CD14-positive monocyte (primary cell): ENCODE results near the gene RHOT2. TPM values are rescaled to one million over a fixed set of nuclear protein-coding genes. Genes with fewer than 3 reads are reported as not detected.

ENCODE experiments used
- DNase-seq, 3 donors: peaks; one replicate each; pipeline ENCODE4 v3.0.0-alpha.2; 2011 to 2022
- H2AFZ ChIP-seq: 2 replicates; pipeline ENCODE4 v1.6.0; 2012; ENCODE audit warnings: mild to moderate bottlenecking, low read depth, low read length, inconsistent platforms; ENCODE audit not compliant: insufficient read depth, poor library complexity, severe bottlenecking
- H3K27ac ChIP-seq, 2 donors: 1 replicate in 1 of 2; 2 replicates in 1 of 2; pipeline ENCODE4 v1.5.1; 2012 to 2013; ENCODE audit warnings: low read length in 2 of 2, control low read depth in 1 of 2, inconsistent platforms in 1 of 2, low read depth in 1 of 2, mild to moderate bottlenecking in 1 of 2
- H3K27me3 ChIP-seq, 2 donors: one replicate each; pipeline versions ENCODE4 v1.6.0 to v1.6.1; 2011 to 2013; ENCODE audit warnings: low read length in 2 of 2; ENCODE audit not compliant: control insufficient read depth in 2 of 2, insufficient read depth in 2 of 2
- H3K36me3 ChIP-seq, 2 donors: replicated peaks in 1 of 2; 1 replicate in 1 of 2; 2 replicates in 1 of 2; pipeline versions ENCODE4 v1.5.1 to v1.6.1; 2012 to 2013; ENCODE audit warnings: low read length in 2 of 2, control low read depth in 1 of 2, inconsistent platforms in 1 of 2, mild to moderate bottlenecking in 1 of 2; ENCODE audit not compliant: insufficient read depth in 2 of 2, control insufficient read depth in 1 of 2
- H3K4me1 ChIP-seq, 2 donors: 1 replicate in 1 of 2; 2 replicates in 1 of 2; pipeline versions ENCODE4 v1.5.1 to v1.6.1; 2012 to 2013; ENCODE audit warnings: low read length in 2 of 2, control low read depth in 1 of 2, inconsistent platforms in 1 of 2, mild to moderate bottlenecking in 1 of 2, moderate library complexity in 1 of 2; ENCODE audit not compliant: insufficient read depth in 2 of 2, control insufficient read depth in 1 of 2
- H3K4me2 ChIP-seq: replicated peaks from 2 replicates; pipeline ENCODE3; 2012; ENCODE audit warnings: low read length, moderate library complexity, mild to moderate bottlenecking; ENCODE audit not compliant: poor library complexity, severe bottlenecking; ENCODE audit errors: extremely low read depth
- H3K4me3 ChIP-seq, 3 experiments: fragments of 200-600 bp in 1 of 3; sonication (generic) in 1 of 3; replicated peaks in 1 of 3; 1 replicate in 2 of 3; 2 replicates in 1 of 3; pipeline ENCODE4 v1.5.1; 2011 to 2013; ENCODE audit warnings: low read length in 3 of 3, mild to moderate bottlenecking in 3 of 3, control low read depth in 2 of 3, low read depth in 2 of 3, inconsistent platforms in 1 of 3, moderate library complexity in 1 of 3
- H3K79me2 ChIP-seq: 2 replicates; pipeline ENCODE4 v1.6.0; 2012; ENCODE audit warnings: mild to moderate bottlenecking, control low read depth, inconsistent platforms, low read length, moderate library complexity; ENCODE audit not compliant: insufficient read depth
- H3K9ac ChIP-seq: 2 replicates; pipeline ENCODE4 v1.6.0; 2017; ENCODE audit warnings: low read length, mild to moderate bottlenecking; ENCODE audit not compliant: insufficient read depth, poor library complexity, severe bottlenecking
- H3K9me3 ChIP-seq, 2 donors: replicated peaks in 1 of 2; 1 replicate in 1 of 2; 2 replicates in 1 of 2; pipeline versions ENCODE4 v1.5.1 to v1.6.1; 2012 to 2013; ENCODE audit warnings: low read length in 2 of 2, control low read depth in 1 of 2; ENCODE audit not compliant: control insufficient read depth in 1 of 2, insufficient read depth in 1 of 2
- H4K20me1 ChIP-seq: 2 replicates; pipeline ENCODE4 v1.6.0; 2012; ENCODE audit warnings: mild to moderate bottlenecking, low read length, control low read depth, moderate library complexity; ENCODE audit not compliant: insufficient read depth
- H3K27ac Mint-ChIP-seq, 7 donors: one replicate each; pipeline ENCODE4 v1.8.0; 2020; ENCODE audit warnings: mild to moderate bottlenecking in 7 of 7, mixed read lengths in 7 of 7, moderate library complexity in 6 of 7, inconsistent platforms in 2 of 7
- H3K27me3 Mint-ChIP-seq, 3 donors: one replicate each; pipeline ENCODE4 v1.8.0; 2021 to 2022; ENCODE audit warnings: low read depth in 3 of 3, mild to moderate bottlenecking in 3 of 3, mixed read lengths in 3 of 3, moderate library complexity in 3 of 3, inconsistent platforms in 1 of 3
- H3K36me3 Mint-ChIP-seq, 2 donors: one replicate each; pipeline ENCODE4 v1.8.0; 2020; ENCODE audit warnings: mixed read lengths in 2 of 2, inconsistent platforms in 1 of 2, mild to moderate bottlenecking in 1 of 2
- H3K4me1 Mint-ChIP-seq: one replicate; pipeline ENCODE4 v1.8.0; 2020; ENCODE audit warnings: mild to moderate bottlenecking, mixed read lengths
- H3K4me3 Mint-ChIP-seq, 2 donors: one replicate each; pipeline ENCODE4 v1.8.0; 2020; ENCODE audit warnings: mild to moderate bottlenecking in 2 of 2, mixed read lengths in 2 of 2, moderate library complexity in 1 of 2
- H3K9me3 Mint-ChIP-seq, 7 donors: one replicate each; pipeline ENCODE4 v1.8.0; 2020 to 2022; ENCODE audit warnings: mixed read lengths in 7 of 7, mild to moderate bottlenecking in 6 of 7, moderate library complexity in 6 of 7, inconsistent platforms in 2 of 7
- CTCF ChIP-seq: fragments of 200-600 bp; IDR thresholded peaks from one replicate; pipeline ENCODE4 v1.8.0; 2022; ENCODE audit warnings: antibody characterized with exemption, mild to moderate bottlenecking
- WGBS: methylation state at CpG from one replicate; pipeline ENCODE4 v1.1.5; 2013; ENCODE audit warnings: missing lambda C conversion rate; ENCODE audit not compliant: insufficient coverage; 5-methylcytosine and 5-hydroxymethylcytosine counted together
- intact Hi-C, 2 donors: fragments of 100-400 bp; cut with micrococcal nuclease; formaldehyde crosslinking; loops; one replicate each; pipeline versions ENCODE4 v1.15.0 to v1.15.1; 2023
- polyA plus RNA-seq, 3 donors: library from polyadenylated mRNA; depleted of rRNA in 1 of 3; unstranded in 2 of 3; stranded (reverse) in 1 of 3; fragments of 300-500 nt in 2 of 3; fragments of >200 nt in 1 of 3; fragmentation: Illumina TruSeq in 2 of 3; gene quantifications; 1 replicate in 2 of 3; 2 replicates in 1 of 3; pipeline ENCODE4 v1.2.3, GENCODE V29; 2012 to 2021

RHOT2 gene
- polyA plus RNA-seq, 3 donors, result 25.4 to 276 (median 26.3) TPM

GRCh38 chr16:632486-633335 lies 35.2 kb upstream of the RHOT2 start:
- DNase-seq, result no peak
- Histone ChIP-seq H3K9me3 (no peaks in the 10 kb centered on the region), H3K4me1 (peaks cover 21 to 42% of the 10 kb centered on the region in 2 donors), H3K27ac (no peak overlapping the region), H3K4me3 (no peak overlapping the region), H3K27me3 (no peaks in the 10 kb centered on the region), H3K79me2 (peaks cover 12% of the 10 kb centered on the region), H3K36me3 (peaks cover 13 to 24% of the 10 kb centered on the region in 2 donors), H3K9ac (no peak overlapping the region), H4K20me1 (peaks cover 48% of the 10 kb centered on the region), H2AFZ (no peak overlapping the region), H3K4me2 (no peak overlapping the region)
- H3K4me1 Mint-ChIP-seq, result peaks cover 13% of the 10 kb centered on the region
- H3K27ac Mint-ChIP-seq, result no peak overlapping the region
- H3K9me3 Mint-ChIP-seq, result no peaks in the 10 kb centered on the region
- WGBS, result 96% methylated on average over 63 of the region's 67 CpGs
- peaks cover 5 to 12% (median 8%) of the 10 kb centered on the region in 3 donors for H3K27me3 Mint-ChIP-seq
- H3K4me3 Mint-ChIP-seq, result no peak overlapping the region
- no peak for TF ChIP-seq CTCF
- intact Hi-C loops, result no loop called here
- peaks cover 14 to 17% of the 10 kb centered on the region in 2 donors for H3K36me3 Mint-ChIP-seq

GRCh38 chr16:633336-634050 lies 34.4 kb upstream of the RHOT2 start:
- 97% methylated on average over 70 of the region's 74 CpGs for WGBS
- peaks cover 42% of the 10 kb centered on the region for H4K20me1 ChIP-seq
- DNase-seq, result no peak
- no peak overlapping the region for H3K4me2 ChIP-seq
- H3K9me3 ChIP-seq, result no peaks in the 10 kb centered on the region
- H3K27ac ChIP-seq, result no peak overlapping the region
- Mint-ChIP-seq H3K4me1 (peaks cover 16% of the 10 kb centered on the region), H3K4me3 (no peak overlapping the region), H3K27me3 (peaks cover 5 to 12% (median 8%) of the 10 kb centered on the region in 3 donors), H3K9me3 (no peaks in the 10 kb centered on the region), H3K36me3 (peaks cover 8 to 9% of the 10 kb centered on the region in 2 donors), H3K27ac (no peak overlapping the region)
- no peak for TF ChIP-seq CTCF
- peaks cover 12% of the 10 kb centered on the region for H3K79me2 ChIP-seq
- no peaks in the 10 kb centered on the region for H3K27me3 ChIP-seq
- H2AFZ ChIP-seq, result no peak overlapping the region
- H3K4me3 ChIP-seq, result no peak overlapping the region
- intact Hi-C loops, result no loop called here
- peaks cover 24 to 46% of the 10 kb centered on the region in 2 donors for H3K4me1 ChIP-seq
- no peak overlapping the region for H3K9ac ChIP-seq
- H3K36me3 ChIP-seq, result peaks cover 6 to 16% of the 10 kb centered on the region in 2 donors
